BLaER1 (cell line): Measurements from ENCODE around the gene SIX1.

Source experiments
- H3K27ac ChIP-seq: shearing (Covaris generic); formaldehyde crosslinking; 2 replicates; pipeline ENCODE4 v1.8.1; 2022
- H3K27me3 ChIP-seq: shearing (Covaris generic); formaldehyde crosslinking; 2 replicates; pipeline ENCODE4 v1.8.1; 2022
- H3K36me3 ChIP-seq: shearing (Covaris generic); formaldehyde crosslinking; 2 replicates; pipeline ENCODE4 v1.8.1; 2022
- H3K4me1 ChIP-seq: shearing (Covaris generic); formaldehyde crosslinking; 2 replicates; pipeline ENCODE4 v1.8.1; 2022
- H3K4me2 ChIP-seq: shearing (Covaris generic); formaldehyde crosslinking; 2 replicates; pipeline ENCODE4 v1.8.1; 2022
- H3K4me3 ChIP-seq: shearing (Covaris generic); formaldehyde crosslinking; 2 replicates; pipeline ENCODE4 v1.8.1; 2022
- H3K9ac ChIP-seq: shearing (Covaris generic); formaldehyde crosslinking; 2 replicates; pipeline ENCODE4 v1.8.1; 2022
- H3K9me3 ChIP-seq: shearing (Covaris generic); formaldehyde crosslinking; 2 replicates; pipeline ENCODE4 v1.8.1; 2022
- H4K20me1 ChIP-seq: shearing (Covaris generic); formaldehyde crosslinking; 2 replicates; pipeline ENCODE4 v1.8.1; 2022
- Cebpa-rat ChIP-seq: shearing (Covaris generic); IDR thresholded peaks from 2 replicates; pipeline ENCODE4 v1.8.1; 2022

The SIX1 gene

GRCh38 chr14:60670989-60671388 is 21.7 kb upstream of the SIX1 start:
- H3K9ac ChIP-seq, result no peak overlapping the region

DNA sequence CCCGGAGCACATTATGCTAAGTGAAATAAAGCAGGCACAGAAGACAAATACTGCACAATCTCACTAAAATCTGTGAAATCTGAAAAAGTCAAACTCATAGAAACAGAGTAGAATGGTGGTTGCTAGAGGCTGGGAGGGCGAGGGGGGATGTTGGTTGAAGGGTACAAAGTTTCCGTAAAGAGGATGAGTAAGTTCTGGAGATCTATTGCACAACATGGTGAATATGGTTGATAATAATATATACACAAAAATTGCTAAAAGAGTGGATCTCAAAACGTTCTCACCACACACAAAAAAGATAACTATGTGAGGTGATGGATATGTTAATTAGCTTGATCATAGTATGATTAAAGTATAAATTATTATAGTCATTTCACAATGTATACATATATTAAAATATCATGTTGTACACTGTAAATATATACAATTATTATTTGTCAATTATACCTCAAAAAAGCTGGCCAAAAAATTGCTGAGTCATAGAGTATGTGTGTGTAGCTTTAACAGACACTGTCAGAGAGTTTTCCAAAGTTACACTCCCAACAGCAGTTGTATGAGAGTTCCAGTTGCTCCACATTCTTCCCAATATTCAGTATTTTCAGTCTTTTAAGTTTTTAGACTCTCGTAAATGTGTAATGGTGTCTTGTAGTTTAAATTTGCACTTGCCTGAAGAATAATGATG is 19.3 kb upstream of the SIX1 start:
- Histone ChIP-seq H3K36me3 (no peaks in the 10 kb centered on the region), H4K20me1 (no peaks in the 10 kb centered on the region), H3K27ac (no peak overlapping the region)

More at GRCh38 chr14:60670989-60671388, 21.7 kb upstream of the SIX1 start:
- Histone ChIP-seq H3K27me3 (no peaks in the 10 kb centered on the region), H4K20me1 (no peaks in the 10 kb centered on the region), H3K4me1 (no peaks in the 10 kb centered on the region; the same call in 1 of the 2 replicates), H3K27ac (no peak overlapping the region), H3K4me3 (no peak overlapping the region), H3K36me3 (no peaks in the 10 kb centered on the region), H3K9me3 (peaks cover 5% of the 10 kb centered on the region; the same call in 1 of the 2 replicates), H3K4me2 (no peak overlapping the region)
- TF ChIP-seq Cebpa-rat, result no peak

DNA sequence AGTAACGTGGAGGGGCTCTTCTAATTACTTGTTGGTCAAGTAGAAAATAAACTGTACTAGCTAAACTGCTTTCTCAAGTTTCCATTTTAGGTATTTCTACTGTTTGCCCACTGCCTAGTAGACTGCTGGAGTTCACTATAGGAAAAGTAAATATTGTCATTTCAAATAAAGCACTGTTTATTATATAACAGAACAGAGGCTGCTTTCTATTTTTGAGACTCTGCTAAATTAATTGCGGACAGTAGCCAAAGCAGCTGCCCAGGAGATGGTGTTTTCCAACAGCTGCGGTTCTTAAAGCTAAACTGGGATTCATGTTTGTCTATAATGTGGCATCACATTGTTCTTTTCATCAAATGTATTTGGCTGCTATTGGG is 15.9 kb upstream of the SIX1 start:
- Histone ChIP-seq H3K27me3 (no peaks in the 10 kb centered on the region), H3K36me3 (no peaks in the 10 kb centered on the region), H3K4me2 (no peak overlapping the region), H3K9ac (no peak overlapping the region), H3K27ac (no peak overlapping the region), H4K20me1 (no peaks in the 10 kb centered on the region), H3K4me3 (no peak overlapping the region), H3K9me3 (peaks cover 5% of the 10 kb centered on the region; the same call in 1 of the 2 replicates), H3K4me1 (no peaks in the 10 kb centered on the region; the same call in 1 of the 2 replicates)
- TF ChIP-seq Cebpa-rat, result no peak

More for the DNA sequence above, 19.3 kb upstream of the SIX1 start:
- no peak overlapping the region for H3K9ac ChIP-seq
- no peak overlapping the region for H3K4me3 ChIP-seq
- no peak overlapping the region for H3K4me2 ChIP-seq
- H3K27me3 ChIP-seq, result no peaks in the 10 kb centered on the region
- H3K4me1 ChIP-seq, result no peaks in the 10 kb centered on the region; the same call in 1 of the 2 replicates
- TF ChIP-seq Cebpa-rat, result no peak
- H3K9me3 ChIP-seq, result peaks cover 5% of the 10 kb centered on the region; the same call in 1 of the 2 replicates

DNA sequence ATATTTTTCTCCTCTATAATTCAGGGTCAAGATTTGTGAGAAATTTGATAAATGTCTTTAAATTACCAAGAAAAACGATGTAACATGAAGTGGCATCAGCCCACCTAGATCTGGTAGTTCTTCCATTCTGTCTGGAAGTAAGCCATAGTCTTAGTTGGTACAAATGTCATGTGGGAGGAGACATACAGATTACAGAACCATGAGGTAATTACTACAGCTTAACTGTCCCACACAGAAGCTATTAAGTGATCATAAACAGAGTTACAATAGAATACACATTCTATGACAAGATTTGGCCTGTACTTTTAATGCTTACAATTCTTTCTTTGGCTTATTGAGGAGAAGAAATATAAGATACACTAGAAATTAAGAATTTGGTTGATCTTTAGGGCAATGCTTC is 13.7 kb upstream of the SIX1 start:
- Histone ChIP-seq H3K4me2 (no peak overlapping the region), H4K20me1 (no peaks in the 10 kb centered on the region), H3K4me3 (no peak overlapping the region), H3K27ac (no peak overlapping the region), H3K36me3 (no peaks in the 10 kb centered on the region), H3K27me3 (peaks cover 15% of the 10 kb centered on the region), H3K9me3 (no peaks in the 10 kb centered on the region), H3K9ac (no peak overlapping the region), H3K4me1 (peaks cover 4% of the 10 kb centered on the region)
- TF ChIP-seq Cebpa-rat, result no peak

- no peaks in the 10 kb centered on the region for H3K36me3 ChIP-seq
- no peaks in the 10 kb centered on the region for H4K20me1 ChIP-seq
- no peak for TF ChIP-seq Cebpa-rat
- peaks cover 11% of the 10 kb centered on the region for H3K4me1 ChIP-seq
- no peak overlapping the region for H3K27ac ChIP-seq
- no peak overlapping the region for H3K4me2 ChIP-seq
- no peaks in the 10 kb centered on the region for H3K9me3 ChIP-seq
- peaks cover 27% of the 10 kb centered on the region for H3K27me3 ChIP-seq
- no peak overlapping the region for H3K4me3 ChIP-seq
- no peak overlapping the region for H3K9ac ChIP-seq
These were observed 12.4 kb upstream of the SIX1 start for GRCh38 chr14:60661721-60662120.

DNA sequence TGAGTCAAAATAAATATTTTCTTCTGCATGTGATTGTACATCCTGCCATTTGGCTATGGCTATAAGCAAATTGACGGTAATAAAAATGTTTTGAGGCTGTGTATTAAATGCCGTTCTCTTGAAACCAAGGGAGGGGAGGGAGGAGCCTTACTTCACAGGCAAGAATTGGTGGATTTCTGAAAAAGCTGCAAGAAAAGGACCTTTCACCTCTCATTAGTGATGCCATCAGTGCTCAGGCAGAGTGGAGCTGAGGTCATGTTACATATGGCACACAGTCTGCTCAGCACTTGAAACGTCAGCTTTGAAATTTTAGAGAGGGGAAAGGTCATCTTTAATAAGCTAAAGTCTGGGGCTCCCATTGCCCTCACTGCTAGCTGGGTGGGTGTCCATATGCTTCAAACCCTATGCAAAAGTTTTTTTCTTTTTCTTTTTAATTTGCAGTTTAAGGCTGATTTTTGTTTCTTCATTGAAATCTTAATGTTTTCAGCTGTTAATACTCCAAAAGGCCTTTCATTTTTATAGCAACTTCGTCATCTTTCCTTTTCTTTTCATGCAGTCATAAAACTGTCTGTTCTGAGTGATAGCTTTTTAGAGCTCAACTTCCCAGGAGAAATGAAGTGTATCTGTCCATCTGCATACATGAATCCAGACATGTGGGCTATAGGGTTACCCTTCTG is 9.8 kb upstream of the SIX1 start:
- no peak overlapping the region for H3K4me3 ChIP-seq
- H3K27ac ChIP-seq, result no peak overlapping the region
- peaks cover 18% of the 10 kb centered on the region for H3K4me1 ChIP-seq
- H3K4me2 ChIP-seq, result no peak overlapping the region
- no peak for TF ChIP-seq Cebpa-rat
- no peaks in the 10 kb centered on the region for H3K36me3 ChIP-seq
- no peaks in the 10 kb centered on the region for H4K20me1 ChIP-seq
- H3K9me3 ChIP-seq, result no peaks in the 10 kb centered on the region
- no peak overlapping the region for H3K9ac ChIP-seq
- H3K27me3 ChIP-seq, result peaks cover 54% of the 10 kb centered on the region

- no peak for TF ChIP-seq Cebpa-rat
- peaks cover 62% of the 10 kb centered on the region for H3K27me3 ChIP-seq
- H3K4me2 ChIP-seq, result peak overlapping the region; percentile 93
- peaks cover 18% of the 10 kb centered on the region for H3K4me1 ChIP-seq
- peaks cover 7% of the 10 kb centered on the region; the same call in 1 of the 2 replicates for H3K9me3 ChIP-seq
- H3K36me3 ChIP-seq, result no peaks in the 10 kb centered on the region
- no peak overlapping the region for H3K27ac ChIP-seq
- H3K9ac ChIP-seq, result no peak overlapping the region
- peak overlapping the region; percentile 74; the same call in 1 of the 2 replicates for H3K4me3 ChIP-seq
- H4K20me1 ChIP-seq, result peaks cover 1% of the 10 kb centered on the region; the same call in 1 of the 2 replicates
These were observed 9.0 kb upstream of the SIX1 start for GRCh38 chr14:60658211-60658690.

DNA sequence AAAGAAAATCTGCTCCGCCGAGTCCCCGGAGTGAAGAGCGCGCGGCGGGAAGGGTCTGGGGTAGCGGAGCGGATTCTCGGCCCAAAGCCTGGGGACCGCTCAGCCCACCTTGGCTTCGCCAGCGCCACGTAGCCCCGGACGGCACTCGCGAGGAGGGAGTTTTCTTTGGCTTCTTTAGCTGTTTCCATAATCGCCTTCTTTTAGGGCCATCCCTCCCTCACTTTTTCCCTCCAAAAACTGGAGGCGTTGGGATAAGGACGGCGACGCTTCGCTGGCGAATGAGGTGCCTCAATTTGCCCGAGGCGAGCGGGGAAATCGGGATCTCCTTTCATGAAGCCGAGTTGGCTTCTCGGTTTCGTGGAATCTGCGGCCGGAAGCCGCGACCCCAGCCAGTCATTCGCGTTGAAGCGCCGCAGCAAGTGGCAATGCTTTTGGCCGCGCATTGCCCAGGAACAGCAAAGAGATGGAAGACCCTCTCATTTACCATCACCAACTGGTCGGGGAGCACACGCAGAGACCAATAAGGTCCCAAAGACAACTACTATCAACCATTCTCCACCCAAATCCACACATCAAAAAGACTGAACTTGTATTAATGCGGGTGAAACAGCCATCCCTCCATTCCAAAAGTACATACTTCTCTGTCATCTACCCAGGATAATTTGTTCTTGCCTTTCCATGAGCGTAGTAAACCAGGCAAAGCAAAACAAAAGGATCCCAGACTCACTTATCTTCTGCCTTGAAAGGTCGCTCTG is 8.4 kb upstream of the SIX1 start:
- Histone ChIP-seq H3K4me2 (peak overlapping the region; percentile 93), H3K9me3 (peaks cover 14% of the 10 kb centered on the region), H3K9ac (peak overlapping the region; percentile 74), H3K4me1 (peaks cover 18% of the 10 kb centered on the region), H3K27me3 (peaks cover 68% of the 10 kb centered on the region), H3K27ac (peak overlapping the region; percentile 68), H4K20me1 (peaks cover 8% of the 10 kb centered on the region; the same call in 1 of the 2 replicates), H3K36me3 (no peaks in the 10 kb centered on the region), H3K4me3 (peak overlapping the region; percentile 74)
- no peak for TF ChIP-seq Cebpa-rat

DNA sequence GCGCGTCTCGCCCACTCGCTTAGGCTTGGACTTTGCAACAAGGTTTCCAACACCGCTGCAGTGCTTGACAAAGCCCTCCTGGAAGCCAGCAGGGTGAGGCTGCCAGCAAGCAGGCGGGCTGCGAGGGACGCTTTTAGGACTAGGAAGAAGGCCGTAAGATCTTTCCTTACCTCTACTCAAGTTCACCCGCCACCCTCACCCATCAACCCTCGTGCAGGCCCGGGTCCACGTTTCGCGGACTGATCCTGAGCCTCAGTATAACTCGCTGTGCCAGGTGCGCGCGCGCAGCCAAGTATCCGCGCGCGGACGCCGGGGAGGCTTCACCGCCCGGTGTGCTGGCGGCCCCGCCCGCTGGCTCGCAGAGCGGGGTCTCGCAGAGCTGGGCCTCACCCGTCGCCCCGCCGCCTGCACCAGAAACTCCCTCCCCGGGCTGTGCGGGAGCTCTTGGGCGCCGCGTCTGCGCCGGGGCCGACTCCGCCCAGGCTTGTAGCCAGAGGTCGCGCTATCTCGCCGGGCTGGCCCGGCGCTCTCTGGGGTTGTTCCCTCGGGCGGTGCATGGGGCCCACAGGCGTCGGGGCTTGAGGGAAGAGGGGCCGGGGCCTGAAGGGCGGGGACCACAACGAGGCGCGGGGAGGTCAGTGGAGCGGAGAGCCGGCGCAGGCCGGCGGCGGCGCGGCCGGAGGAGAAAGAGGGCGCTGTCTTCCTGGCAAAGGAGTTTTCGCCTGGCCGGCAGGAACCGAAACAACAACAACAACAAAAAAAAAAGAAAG is 7.6 kb upstream of the SIX1 start:
- H3K9ac ChIP-seq, result peak overlapping the region; percentile 74
- H3K4me1 ChIP-seq, result peaks cover 18% of the 10 kb centered on the region
- H4K20me1 ChIP-seq, result peaks cover 8% of the 10 kb centered on the region; the same call in 1 of the 2 replicates
- H3K4me3 ChIP-seq, result peak overlapping the region; percentile 74
- H3K27ac ChIP-seq, result peak overlapping the region; percentile 68
- peaks cover 76% of the 10 kb centered on the region for H3K27me3 ChIP-seq
- no peak for TF ChIP-seq Cebpa-rat
- H3K4me2 ChIP-seq, result peak overlapping the region; percentile 93
- H3K36me3 ChIP-seq, result no peaks in the 10 kb centered on the region
- H3K9me3 ChIP-seq, result peaks cover 21% of the 10 kb centered on the region
